Measurements from ENCODE around the gene LPAR2. TPM values are rescaled to one million over a fixed set of nuclear protein-coding genes. Genes with fewer than 3 reads are reported as not detected.
"Not testable (repeated sequence)": the region's sequence is repeated elsewhere in the genome, so short reads cannot be mapped to it uniquely, and the experiment has no call there.

LPAR2 gene
- 14.1 and 16.2 TPM in 2 replicates for total RNA-seq (2014; rRNA removed; shearing (Covaris generic))

GRCh38 chr19:19627621-19628500 lies at the start of gene LPAR2:
LPAR2 (minus strand) TSS chr19:19628220; CDS start chr19:19627275, 945 bp downstream.
- peak; percentile 43 for DNase-seq (ENCODE audit: low spot score)

GRCh38 chr19:19677579-19677978 lies 49.6 kb upstream of the LPAR2 start:
- no peak for DNase-seq (ENCODE audit: low spot score)

- no peak for DNase-seq (ENCODE audit: low spot score)
These were observed 46.3 kb upstream of the LPAR2 start for GRCh38 chr19:19674315-19674714.

GRCh38 chr19:19672816-19673215 lies 44.8 kb upstream of the LPAR2 start:
- no peak for DNase-seq (ENCODE audit: low spot score)

GRCh38 chr19:19670070-19670551 lies 42.1 kb upstream of the LPAR2 start:
- DNase-seq (ENCODE audit: low spot score), result no peak

- DNase-seq (ENCODE audit: low spot score), result peak; percentile 92
These were observed 40.4 kb upstream of the LPAR2 start, which contains the start of gene ZNF101 for GRCh38 chr19:19668230-19669012. ZNF101 (plus strand) TSS chr19:19668839; CDS start chr19:19668964, 125 bp downstream.

GRCh38 chr19:19665420-19665948 lies 37.5 kb upstream of the LPAR2 start:
- not testable (repeated sequence) for DNase-seq (ENCODE audit: low spot score)

GRCh38 chr19:19663256-19664120 lies 35.5 kb upstream of the LPAR2 start, which contains the start of gene ATP13A1:
ATP13A1 (minus strand) TSS chr19:19663676; CDS start chr19:19663666, 10 bp downstream.
- peak; percentile 91 for DNase-seq (ENCODE audit: low spot score)

- no peak for DNase-seq (ENCODE audit: low spot score)
These were observed 34.8 kb upstream of the LPAR2 start for GRCh38 chr19:19662871-19663255.

GRCh38 chr19:19662344-19662743 lies 34.3 kb upstream of the LPAR2 start:
- DNase-seq (ENCODE audit: low spot score), result no peak

- DNase-seq (ENCODE audit: low spot score), result no peak
These were observed 33.7 kb upstream of the LPAR2 start for GRCh38 chr19:19661675-19662251.

- no peak for DNase-seq (ENCODE audit: low spot score)
These were observed 33.2 kb upstream of the LPAR2 start for GRCh38 chr19:19661141-19661674.

- DNase-seq (ENCODE audit: low spot score), result no peak
These were observed 31.7 kb upstream of the LPAR2 start for GRCh38 chr19:19659646-19660245.

GRCh38 chr19:19657397-19657783 lies 29.4 kb upstream of the LPAR2 start:
- no peak for DNase-seq (ENCODE audit: low spot score)

GRCh38 chr19:19656451-19657396 lies 28.7 kb upstream of the LPAR2 start:
- no peak for DNase-seq (ENCODE audit: low spot score)

GRCh38 chr19:19655641-19656343 lies 27.8 kb upstream of the LPAR2 start:
- DNase-seq (ENCODE audit: low spot score), result no peak

GRCh38 chr19:19655051-19655594 lies 27.1 kb upstream of the LPAR2 start:
- no peak for DNase-seq (ENCODE audit: low spot score)

- no peak for DNase-seq (ENCODE audit: low spot score)
These were observed 26.4 kb upstream of the LPAR2 start for GRCh38 chr19:19654441-19654840.

All from HT-29 (cell line).